Duodenal mucosa (tissue), 2 donors: Measurements from ENCODE around the gene LACTB.

Experiments used
- H3K27ac ChIP-seq: one replicate; pipeline ENCODE4 v1.7.0; 2013; ENCODE audit warnings: low read depth, low read length
- H3K27me3 ChIP-seq, 2 donors: one replicate each; pipeline ENCODE4 v1.7.0; 2013; ENCODE audit warnings: low read length in 2 of 2, control low read depth in 1 of 2; ENCODE audit not compliant: insufficient read depth in 2 of 2, control insufficient read depth in 1 of 2
- H3K36me3 ChIP-seq, 2 donors: one replicate each; pipeline ENCODE4 v1.7.0; 2013; ENCODE audit warnings: low read length in 2 of 2, control low read depth in 1 of 2; ENCODE audit not compliant: insufficient read depth in 2 of 2, control insufficient read depth in 1 of 2
- H3K4me1 ChIP-seq, 2 donors: one replicate each; pipeline ENCODE4 v1.7.0; 2013; ENCODE audit warnings: low read length in 2 of 2, control low read depth in 1 of 2; ENCODE audit not compliant: insufficient read depth in 2 of 2, control insufficient read depth in 1 of 2
- H3K4me3 ChIP-seq, 2 donors: one replicate each; pipeline ENCODE4 v1.7.0; 2013; ENCODE audit warnings: low read length in 2 of 2, low read depth in 1 of 2
- H3K9ac ChIP-seq, 2 donors: one replicate each; pipeline ENCODE4 v1.7.0; 2013; ENCODE audit warnings: low read length in 2 of 2, low read depth in 1 of 2
- H3K9me3 ChIP-seq, 2 donors: one replicate each; pipeline ENCODE4 v1.7.0; 2013; ENCODE audit warnings: low read length in 2 of 2, control low read depth in 1 of 2; ENCODE audit not compliant: control insufficient read depth in 1 of 2

The LACTB gene

DNA sequence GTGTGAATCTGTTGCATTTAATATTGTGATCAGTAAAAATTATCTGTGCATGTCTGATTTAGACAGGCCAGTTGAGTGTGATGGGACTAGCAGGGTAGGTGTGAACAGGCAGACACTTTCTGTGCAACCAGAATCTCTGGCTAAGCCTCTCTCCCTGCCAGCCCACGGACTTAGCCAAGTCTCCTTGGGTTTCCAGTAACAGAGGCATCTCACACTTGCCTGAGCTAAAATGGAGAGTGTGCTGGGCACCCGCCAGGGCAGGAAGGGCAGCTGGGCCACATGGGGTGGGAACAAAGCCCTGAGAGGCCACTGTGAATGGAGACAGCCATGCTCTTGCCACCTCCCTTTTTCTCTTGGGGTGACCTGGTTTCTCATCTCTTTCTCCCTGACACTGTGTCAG lies 48.1 kb downstream of the LACTB start:
- H3K27ac ChIP-seq = no peak overlapping the region

DNA sequence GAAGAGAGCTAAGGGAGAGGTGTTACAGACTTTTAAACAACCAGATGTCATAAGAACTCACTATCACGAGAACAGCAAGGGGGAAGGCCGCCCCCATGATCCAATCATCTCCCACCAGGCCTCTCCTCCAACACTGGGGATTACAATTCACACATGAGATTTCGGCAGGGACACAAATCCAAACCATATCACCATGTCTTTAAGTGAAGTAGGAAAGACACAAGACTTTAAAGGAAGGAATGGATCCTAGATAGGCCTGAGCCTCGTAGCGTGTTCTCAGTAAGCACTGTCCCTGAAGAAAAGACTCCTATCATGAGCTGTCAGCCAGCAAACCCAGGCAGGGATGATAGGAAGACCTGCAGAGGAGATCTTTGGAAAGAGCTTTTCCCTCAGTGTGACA lies 50.7 kb downstream of the LACTB start:
- H3K4me1 ChIP-seq = no peaks in the 10 kb centered on the region
- H3K4me3 ChIP-seq = no peak overlapping the region
- no peaks in the 10 kb centered on the region for H3K9me3 ChIP-seq
- no peaks in the 10 kb centered on the region for H3K27me3 ChIP-seq
- H3K36me3 ChIP-seq = no peaks in the 10 kb centered on the region
- H3K9ac ChIP-seq = no peak overlapping the region
- no peak overlapping the region for H3K27ac ChIP-seq

More for the DNA sequence above, 48.1 kb downstream of the LACTB start:
- Histone ChIP-seq H3K9me3 (no peaks in the 10 kb centered on the region), H3K4me3 (no peak overlapping the region), H3K4me1 (no peaks in the 10 kb centered on the region), H3K36me3 (no peaks in the 10 kb centered on the region), H3K9ac (no peak overlapping the region), H3K27me3 (no peaks in the 10 kb centered on the region)

DNA sequence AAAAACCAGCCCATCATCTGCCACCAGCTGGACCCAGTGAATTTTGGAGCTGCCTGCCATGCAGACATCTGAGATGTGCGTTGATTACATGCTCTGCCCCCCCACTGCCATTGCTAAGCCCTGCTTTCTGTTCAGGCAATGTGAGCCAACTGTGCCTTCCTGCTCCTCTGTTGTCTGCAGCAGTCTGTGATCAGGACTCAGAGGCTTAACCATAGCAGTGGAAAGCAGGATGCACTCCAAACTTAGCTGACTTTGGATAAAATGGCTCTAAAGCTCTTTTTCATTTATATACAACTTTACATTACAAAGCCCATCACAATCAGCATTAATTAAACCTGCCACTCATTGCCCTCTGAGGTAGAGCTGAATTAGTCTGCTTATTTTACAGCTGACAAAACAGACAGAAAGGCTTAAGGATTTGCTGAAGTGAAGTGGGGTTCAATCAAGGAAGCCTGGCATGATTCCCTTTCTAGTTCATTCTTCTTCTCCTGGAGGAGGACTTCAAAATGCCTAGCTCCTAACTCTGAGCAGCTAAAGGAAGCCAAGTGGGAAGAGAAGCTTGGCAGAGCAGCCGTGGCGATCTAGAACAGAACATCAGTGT lies 51.3 kb downstream of the LACTB start:
- H3K27me3 ChIP-seq = no peaks in the 10 kb centered on the region
- no peak overlapping the region for H3K27ac ChIP-seq
- no peaks in the 10 kb centered on the region for H3K9me3 ChIP-seq
- no peaks in the 10 kb centered on the region for H3K36me3 ChIP-seq
- no peak overlapping the region for H3K4me3 ChIP-seq
- H3K9ac ChIP-seq = no peak overlapping the region
- H3K4me1 ChIP-seq = no peaks in the 10 kb centered on the region

- Histone ChIP-seq H3K4me3 (no peak overlapping the region), H3K27me3 (no peaks in the 10 kb centered on the region), H3K27ac (no peak overlapping the region), H3K9ac (no peak overlapping the region), H3K4me1 (no peaks in the 10 kb centered on the region), H3K36me3 (no peaks in the 10 kb centered on the region), H3K9me3 (no peaks in the 10 kb centered on the region)
Measured at GRCh38 chr15:63176302-63176701, 54.6 kb downstream of the LACTB start.

DNA sequence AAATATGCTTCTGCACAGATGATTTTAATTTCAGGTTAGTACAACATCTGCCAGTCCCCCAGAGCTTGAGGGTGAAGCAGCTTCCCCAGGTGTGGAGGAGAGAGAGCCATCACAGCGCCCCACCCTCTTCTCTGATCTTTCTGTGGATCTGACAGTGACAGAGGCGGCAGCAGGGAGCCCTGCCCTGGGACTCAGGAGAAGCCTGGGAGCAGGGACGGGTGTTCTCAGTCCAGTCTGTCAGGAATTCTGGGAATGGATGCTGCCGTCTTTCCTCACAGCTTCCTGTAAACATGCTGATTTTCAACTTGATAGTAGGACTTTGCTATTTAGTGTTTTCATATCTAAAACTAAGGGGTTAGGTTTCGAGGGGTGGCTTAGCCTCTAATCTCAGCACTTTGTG lies 56.4 kb downstream of the LACTB start:
- no peak overlapping the region for H3K4me3 ChIP-seq
- H3K9me3 ChIP-seq = no peaks in the 10 kb centered on the region
- H3K9ac ChIP-seq = no peak overlapping the region
- H3K4me1 ChIP-seq = no peaks in the 10 kb centered on the region
- no peaks in the 10 kb centered on the region for H3K36me3 ChIP-seq
- H3K27me3 ChIP-seq = no peaks in the 10 kb centered on the region
- no peak overlapping the region for H3K27ac ChIP-seq

GRCh38 chr15:63180746-63181145 lies 59.1 kb downstream of the LACTB start:
- Histone ChIP-seq H3K9me3 (no peaks in the 10 kb centered on the region), H3K36me3 (no peaks in the 10 kb centered on the region), H3K4me3 (no peak overlapping the region), H3K27me3 (no peaks in the 10 kb centered on the region), H3K4me1 (no peaks in the 10 kb centered on the region), H3K9ac (no peak overlapping the region), H3K27ac (no peak overlapping the region)

DNA sequence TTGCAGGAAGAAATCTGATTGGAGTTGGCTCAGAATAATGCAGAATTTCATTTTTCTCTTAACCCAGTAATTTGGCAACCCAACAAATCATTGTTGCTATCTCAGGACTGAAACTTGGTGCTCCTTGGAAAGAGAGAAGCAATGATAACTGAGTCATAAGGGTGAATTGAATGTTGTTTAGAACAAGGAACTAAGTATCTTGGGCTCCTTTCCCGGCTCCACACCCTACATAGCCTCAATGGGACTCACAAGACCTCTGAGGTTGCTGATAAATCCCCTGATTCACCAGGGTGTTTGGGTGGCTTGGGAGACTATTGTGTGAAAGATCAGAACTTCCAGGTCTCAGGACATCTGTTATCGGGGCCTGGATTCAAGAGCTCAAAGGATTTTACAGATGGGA lies 60.0 kb downstream of the LACTB start:
- H3K27ac ChIP-seq = no peak overlapping the region
- H3K9ac ChIP-seq = no peak overlapping the region
- H3K9me3 ChIP-seq = no peaks in the 10 kb centered on the region
- H3K36me3 ChIP-seq = no peaks in the 10 kb centered on the region
- H3K4me3 ChIP-seq = no peak overlapping the region
- H3K27me3 ChIP-seq = no peaks in the 10 kb centered on the region
- H3K4me1 ChIP-seq = no peaks in the 10 kb centered on the region

GRCh38 chr15:63185206-63185605 lies 63.5 kb downstream of the LACTB start:
- H3K4me1 ChIP-seq = peaks cover 6 to 9% of the 10 kb centered on the region in 2 donors
- no peaks in the 10 kb centered on the region for H3K9me3 ChIP-seq
- H3K9ac ChIP-seq = no peak overlapping the region
- H3K27ac ChIP-seq = no peak overlapping the region
- no peak overlapping the region for H3K4me3 ChIP-seq
- no peaks in the 10 kb centered on the region for H3K27me3 ChIP-seq
- H3K36me3 ChIP-seq = no peaks in the 10 kb centered on the region

- Histone ChIP-seq H3K36me3 (no peaks in the 10 kb centered on the region), H3K9me3 (no peaks in the 10 kb centered on the region), H3K4me1 (peaks cover 12 to 15% of the 10 kb centered on the region in 2 donors), H3K27me3 (no peaks in the 10 kb centered on the region), H3K9ac (no peak overlapping the region), H3K4me3 (no peak overlapping the region), H3K27ac (no peak overlapping the region)
Measured at GRCh38 chr15:63186065-63186464, 64.4 kb downstream of the LACTB start.

GRCh38 chr15:63187589-63188226 lies 66.0 kb downstream of the LACTB start:
- Histone ChIP-seq H3K27me3 (no peaks in the 10 kb centered on the region), H3K4me1 (peaks cover 16 to 28% of the 10 kb centered on the region in 2 donors), H3K4me3 (no peak overlapping the region), H3K36me3 (no peaks in the 10 kb centered on the region), H3K9ac (no peak overlapping the region), H3K9me3 (no peaks in the 10 kb centered on the region), H3K27ac (no peak overlapping the region)
